22Rv1 (cell line): ENCODE measurements around the gene LHFPL6.

Experiments used
- H3K27ac ChIP-seq: fragments of 450-650 bp; 2 replicates; pipeline ENCODE4 v1.5.1; 2017
- ZFX ChIP-seq: fragments of 450-650 bp; IDR thresholded peaks from 2 replicates; pipeline ENCODE4 v1.6.1; 2017; ENCODE audit warnings: antibody characterized with exemption, borderline replicate concordance
- TF ChIP-seq, protein P1 (sequence below): fragments of 450-650 bp; IDR thresholded peaks from 2 replicates; pipeline ENCODE4 v1.5.1; 2017; ENCODE audit warnings: mild to moderate bottlenecking

Gene LHFPL6

DNA sequence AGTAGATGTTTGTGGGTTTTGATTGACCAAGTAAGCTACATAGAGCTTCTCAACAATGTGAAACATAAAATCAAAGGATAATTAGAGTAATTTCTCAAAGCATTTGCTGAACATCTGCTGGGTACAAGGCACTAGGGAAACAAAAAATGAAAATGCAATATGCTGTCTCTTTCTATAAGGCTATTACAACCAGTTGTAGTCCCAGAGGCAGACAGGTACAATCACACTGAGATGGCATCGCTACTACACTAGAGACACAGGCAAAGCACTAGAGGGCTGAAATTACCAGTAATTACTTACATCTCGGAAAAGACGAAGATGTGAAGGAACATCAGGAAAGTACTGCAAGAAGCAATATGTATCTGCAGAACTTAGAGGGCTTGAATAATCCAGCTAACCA, 133.3 kb downstream of the LHFPL6 start:
- no peak for TF ChIP-seq ZFX
- TF ChIP-seq, protein P1, sequence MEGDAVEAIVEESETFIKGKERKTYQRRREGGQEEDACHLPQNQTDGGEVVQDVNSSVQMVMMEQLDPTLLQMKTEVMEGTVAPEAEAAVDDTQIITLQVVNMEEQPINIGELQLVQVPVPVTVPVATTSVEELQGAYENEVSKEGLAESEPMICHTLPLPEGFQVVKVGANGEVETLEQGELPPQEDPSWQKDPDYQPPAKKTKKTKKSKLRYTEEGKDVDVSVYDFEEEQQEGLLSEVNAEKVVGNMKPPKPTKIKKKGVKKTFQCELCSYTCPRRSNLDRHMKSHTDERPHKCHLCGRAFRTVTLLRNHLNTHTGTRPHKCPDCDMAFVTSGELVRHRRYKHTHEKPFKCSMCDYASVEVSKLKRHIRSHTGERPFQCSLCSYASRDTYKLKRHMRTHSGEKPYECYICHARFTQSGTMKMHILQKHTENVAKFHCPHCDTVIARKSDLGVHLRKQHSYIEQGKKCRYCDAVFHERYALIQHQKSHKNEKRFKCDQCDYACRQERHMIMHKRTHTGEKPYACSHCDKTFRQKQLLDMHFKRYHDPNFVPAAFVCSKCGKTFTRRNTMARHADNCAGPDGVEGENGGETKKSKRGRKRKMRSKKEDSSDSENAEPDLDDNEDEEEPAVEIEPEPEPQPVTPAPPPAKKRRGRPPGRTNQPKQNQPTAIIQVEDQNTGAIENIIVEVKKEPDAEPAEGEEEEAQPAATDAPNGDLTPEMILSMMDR: no peak
- no peak overlapping the region for H3K27ac ChIP-seq

DNA sequence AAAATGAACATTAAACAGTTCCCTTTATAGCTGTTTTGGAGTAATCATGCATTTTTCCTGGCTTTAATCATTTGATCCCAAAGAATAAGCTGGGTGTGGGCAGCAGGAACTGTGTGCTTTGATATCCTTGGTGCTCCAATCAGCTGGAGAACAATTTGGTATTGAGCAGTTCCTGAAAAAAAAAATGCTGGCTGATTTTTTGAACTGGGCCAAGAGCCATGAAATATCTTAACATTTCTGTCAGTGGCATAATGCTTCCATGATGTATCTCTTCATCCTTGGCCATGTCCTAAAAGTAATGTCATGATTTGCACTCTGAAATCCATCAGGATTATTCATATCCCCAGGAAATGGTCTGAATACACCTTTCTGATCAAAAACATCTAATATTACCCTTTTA, 134.7 kb downstream of the LHFPL6 start:
- H3K27ac ChIP-seq: no peak overlapping the region
- TF ChIP-seq, protein P1: no peak
- TF ChIP-seq ZFX: no peak

DNA sequence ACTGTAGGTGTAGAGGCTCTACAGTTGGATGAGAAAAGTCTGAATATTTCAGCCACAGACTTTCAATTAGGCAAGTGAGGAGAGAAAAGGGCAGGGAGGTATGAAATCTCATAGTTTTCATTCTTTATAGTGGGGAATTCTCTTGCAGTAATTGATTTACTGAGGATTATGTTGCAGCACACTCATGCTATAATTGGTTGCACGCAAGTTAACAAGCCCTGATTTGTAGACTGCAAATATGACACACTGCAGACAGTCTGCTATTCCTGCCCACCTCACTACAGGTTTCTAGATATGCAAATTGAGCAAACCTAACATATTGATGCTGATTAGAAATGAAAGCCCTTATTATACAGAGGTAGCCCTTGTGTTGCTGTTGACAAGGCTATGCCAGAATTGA, 139.4 kb downstream of the LHFPL6 start:
- TF ChIP-seq, protein P1: no peak
- TF ChIP-seq ZFX: no peak
- no peak overlapping the region for H3K27ac ChIP-seq

DNA sequence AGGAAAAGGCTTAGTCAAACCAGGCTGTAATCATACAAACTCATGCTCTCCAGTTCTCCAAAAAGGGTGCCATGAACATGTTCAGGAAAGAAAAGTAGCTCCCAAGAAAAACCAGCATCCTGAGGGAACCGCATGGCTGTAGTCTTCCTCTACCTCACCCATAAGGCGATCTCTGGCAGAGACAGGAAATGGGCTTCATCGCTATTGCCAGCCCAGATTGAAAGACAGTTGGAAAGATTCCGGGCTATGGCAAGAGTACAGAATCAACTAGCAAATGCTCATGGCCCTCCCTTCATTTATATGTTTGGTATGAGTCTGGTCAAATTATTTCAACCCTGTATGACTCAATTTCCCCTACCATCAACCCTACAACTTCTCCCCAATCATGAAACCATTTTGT, 140.1 kb downstream of the LHFPL6 start:
- TF ChIP-seq ZFX: no peak
- TF ChIP-seq, protein P1: no peak
- no peak overlapping the region for H3K27ac ChIP-seq

DNA sequence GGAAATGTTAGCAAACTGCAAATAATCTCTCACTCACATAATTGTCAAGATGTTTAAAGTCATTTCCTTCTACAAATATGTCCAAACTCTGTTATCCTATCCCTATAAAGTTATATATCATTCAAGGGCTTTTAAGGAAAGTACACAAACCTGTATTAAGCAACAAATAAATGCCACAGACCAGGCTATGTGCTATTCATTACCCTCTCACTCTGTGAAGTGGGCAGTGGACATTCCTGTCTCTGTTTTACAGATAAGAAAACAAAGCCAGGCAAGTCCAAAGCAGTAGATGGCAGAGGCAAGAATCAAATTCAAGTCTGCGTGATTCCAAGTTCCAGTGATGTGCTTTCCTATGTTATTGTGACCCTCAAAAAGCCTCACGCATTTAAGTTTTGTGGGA, 140.6 kb downstream of the LHFPL6 start:
- no peak for TF ChIP-seq ZFX
- TF ChIP-seq, protein P1: no peak
- H3K27ac ChIP-seq: no peak overlapping the region

DNA sequence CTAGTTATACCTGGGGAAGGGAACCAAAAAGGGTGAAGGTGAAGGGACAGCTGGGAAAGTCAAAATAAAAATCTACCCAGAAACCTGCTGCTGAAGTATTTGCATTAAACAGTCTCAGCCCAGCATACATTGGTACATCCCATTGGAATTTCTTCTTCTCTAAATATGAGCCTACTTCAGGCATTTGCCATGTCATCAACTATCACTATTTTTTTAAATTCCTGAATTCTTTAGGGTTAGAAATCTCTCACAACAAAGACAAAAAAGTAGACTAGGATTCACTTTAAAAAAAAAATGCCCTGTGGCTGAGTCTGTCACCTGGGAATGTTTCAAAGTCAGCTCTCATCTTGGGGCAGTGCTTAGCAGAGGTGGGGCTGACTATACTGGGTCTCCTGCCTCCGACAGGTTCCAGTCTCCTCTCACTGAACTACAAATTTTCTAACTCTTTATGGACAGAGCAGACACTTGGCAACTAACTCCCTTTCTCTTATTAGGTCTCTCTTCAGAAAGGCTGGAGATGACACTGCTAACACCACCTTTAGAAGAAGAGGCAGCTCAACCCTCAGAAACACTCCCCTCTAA, 141.2 kb downstream of the LHFPL6 start:
- TF ChIP-seq ZFX: no peak
- TF ChIP-seq, protein P1: no peak
- no peak overlapping the region for H3K27ac ChIP-seq

DNA sequence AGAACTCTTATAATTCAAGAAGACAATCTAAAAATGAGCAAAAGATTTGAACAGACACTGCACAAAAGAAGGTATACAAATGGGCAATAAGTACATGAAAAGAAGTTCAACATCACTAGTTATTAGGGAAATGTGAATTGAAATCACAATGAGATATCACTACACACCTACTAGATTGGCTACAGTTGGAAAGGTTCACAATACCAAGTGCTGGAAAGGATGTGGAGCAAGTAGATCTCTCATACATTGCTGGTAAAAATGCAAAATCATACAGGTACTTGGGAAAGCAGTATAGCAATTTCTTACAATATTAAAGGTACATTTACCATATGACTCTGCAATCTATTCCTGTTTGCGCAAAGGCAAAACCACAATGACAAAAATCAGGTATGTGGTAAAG, 145.7 kb downstream of the LHFPL6 start:
- H3K27ac ChIP-seq: no peak overlapping the region
- TF ChIP-seq ZFX: no peak
- TF ChIP-seq, protein P1: no peak
